Neural progenitor cell (in vitro differentiated cells): ENCODE results near the gene EDEM3. TPM values are rescaled to one million over a fixed set of nuclear protein-coding genes. Genes with fewer than 3 reads are reported as not detected.
"Not testable (repeated sequence)": the region's sequence is repeated elsewhere in the genome, so short reads cannot be mapped to it uniquely, and the experiment has no call there.

ENCODE experiments used
- DNase-seq: peaks from one replicate; pipeline ENCODE4 v3.0.0-alpha.2; 2016; ENCODE audit warnings: low spot score
- H2AFZ ChIP-seq: fragments of 200-600 bp; sonication (generic); replicated peaks from 2 replicates; pipeline ENCODE4 v1.6.1; 2016; ENCODE audit warnings: antibody characterized with exemption
- H3F3A ChIP-seq: fragments of 200-600 bp; sonication (generic); 2 replicates; pipeline ENCODE4 v1.6.1; 2016; ENCODE audit warnings: antibody characterized with exemption, low read depth
- H3K27ac ChIP-seq: fragments of 200-600 bp; sonication (generic); 2 replicates; pipeline ENCODE4 v1.5.1; 2016; ENCODE audit warnings: mild to moderate bottlenecking
- H3K27me3 ChIP-seq: fragments of 200-600 bp; sonication (generic); 2 replicates; pipeline ENCODE4 v1.6.1; 2016; ENCODE audit warnings: mild to moderate bottlenecking, moderate library complexity
- H3K36me3 ChIP-seq: fragments of 200-600 bp; sonication (generic); 2 replicates; pipeline ENCODE4 v1.5.1; 2016
- H3K4me1 ChIP-seq: fragments of 200-600 bp; sonication (generic); 2 replicates; pipeline ENCODE4 v1.6.1; 2016; ENCODE audit warnings: mixed run types
- H3K4me2 ChIP-seq: fragments of 200-600 bp; sonication (generic); 2 replicates; pipeline ENCODE4 v1.6.1; 2016
- H3K4me3 ChIP-seq: fragments of 200-600 bp; sonication (generic); 2 replicates; pipeline ENCODE4 v1.5.1; 2016
- H3K79me2 ChIP-seq: fragments of 200-600 bp; sonication (generic); 2 replicates; pipeline ENCODE4 v1.6.1; 2016; ENCODE audit warnings: low read depth
- H3K9ac ChIP-seq: fragments of 200-600 bp; sonication (generic); 2 replicates; pipeline ENCODE4 v1.6.1; 2016
- H3K9me3 ChIP-seq: fragments of 200-600 bp; sonication (generic); 2 replicates; pipeline ENCODE4 v1.5.1; 2016; ENCODE audit warnings: low read depth
- H4K20me1 ChIP-seq: fragments of 200-600 bp; sonication (generic); 2 replicates; pipeline ENCODE4 v1.6.1; 2016; ENCODE audit warnings: low read depth
- H3K27ac Mint-ChIP-seq: 3 replicates; pipeline ENCODE4 v1.8.0; 2021; ENCODE audit warnings: mixed read lengths
- H3K27me3 Mint-ChIP-seq: 2 replicates; pipeline ENCODE4 v1.8.0; 2022; ENCODE audit warnings: low read depth, mild to moderate bottlenecking, inconsistent platforms, moderate library complexity, mixed read lengths; ENCODE audit not compliant: insufficient read depth
- H3K36me3 Mint-ChIP-seq: 3 replicates; pipeline ENCODE4 v1.8.0; 2021; ENCODE audit warnings: mixed read lengths
- H3K4me1 Mint-ChIP-seq: 3 replicates; pipeline ENCODE4 v1.8.0; 2021; ENCODE audit warnings: mixed read lengths
- H3K4me3 Mint-ChIP-seq: 3 replicates; pipeline ENCODE4 v1.8.0; 2021; ENCODE audit warnings: mild to moderate bottlenecking, moderate library complexity, mixed read lengths
- H3K9me3 Mint-ChIP-seq: 3 replicates; pipeline ENCODE4 v1.8.0; 2020; ENCODE audit warnings: mixed read lengths
- CTCF ChIP-seq: fragments of 200-600 bp; sonication (generic); IDR thresholded peaks from 2 replicates; pipeline ENCODE4 v1.5.1; 2017; ENCODE audit warnings: antibody characterized with exemption, mild to moderate bottlenecking
- EZH2 ChIP-seq: fragments of 200-600 bp; sonication (generic); IDR thresholded peaks from 2 replicates; pipeline ENCODE4 v1.6.1; 2017; ENCODE audit warnings: antibody characterized with exemption, mild to moderate bottlenecking, moderate library complexity
- EZH2phosphoT487 ChIP-seq: fragments of 200-600 bp; sonication (generic); IDR thresholded peaks from 2 replicates; pipeline ENCODE4 v1.6.1; 2017; ENCODE audit warnings: antibody characterized with exemption
- total RNA-seq: library from RNA; depleted of rRNA; stranded (reverse); fragments of >200 nt; gene quantifications from 2 replicates; pipeline ENCODE4 v1.2.3, GENCODE V29; 2015; ENCODE audit warnings: low replicate concordance

The EDEM3 gene
- total RNA-seq, 1 donor from 2014 or later = 32.9 TPM

DNA sequence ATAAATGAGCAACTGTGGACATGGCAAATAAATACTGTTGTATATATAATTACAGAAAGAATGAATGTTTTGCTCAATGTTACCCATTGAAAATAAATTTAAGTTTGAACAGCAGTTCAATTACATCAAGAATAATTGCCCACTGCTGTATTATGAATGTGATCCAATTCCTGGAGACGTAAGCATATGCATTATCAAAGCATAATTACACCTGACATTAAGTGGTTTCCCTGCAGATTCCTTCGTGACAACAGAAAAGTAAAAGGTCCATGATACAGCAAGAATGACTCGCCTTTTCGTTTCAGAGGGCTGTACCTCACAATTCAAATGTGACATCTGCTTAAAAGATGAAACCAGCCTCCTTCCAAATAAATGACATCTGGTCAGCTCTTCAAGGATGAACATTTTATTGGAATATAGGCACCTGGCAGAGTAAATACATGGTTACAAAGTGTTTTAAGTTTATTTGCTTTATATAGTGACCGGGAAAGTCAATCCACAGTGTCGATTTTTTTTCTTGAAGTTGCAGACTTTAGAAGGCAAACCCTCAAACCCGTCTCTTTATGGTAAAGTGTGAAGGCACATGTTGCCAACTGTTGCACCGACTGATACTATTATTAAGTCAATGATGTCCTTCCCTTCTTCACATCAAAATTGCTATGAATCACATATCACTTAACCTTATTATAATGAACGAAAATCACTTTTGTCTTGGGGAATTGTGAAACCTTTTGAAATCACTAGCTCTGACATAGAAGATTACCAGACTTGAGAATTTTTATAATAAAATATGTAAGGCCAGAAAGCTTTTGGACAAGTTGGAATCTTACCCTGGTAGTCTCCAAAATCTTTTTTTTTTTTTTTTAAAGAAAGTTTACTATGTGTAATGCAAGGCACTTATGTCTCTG is 36.2 kb upstream of the EDEM3 start:
- Mint-ChIP-seq H3K27me3 (peaks cover 4% of the 10 kb centered on the region), H3K36me3 (no peaks in the 10 kb centered on the region), H3K4me1 (no peaks in the 10 kb centered on the region), H3K9me3 (no peaks in the 10 kb centered on the region), H3K27ac (no peak overlapping the region), H3K4me3 (no peak overlapping the region)
- Histone ChIP-seq H3K36me3 (no peaks in the 10 kb centered on the region), H3K79me2 (no peaks in the 10 kb centered on the region), H2AFZ (no peak overlapping the region), H3K27ac (no peak overlapping the region), H3K9ac (no peak overlapping the region), H3K27me3 (no peaks in the 10 kb centered on the region), H3K4me1 (no peaks in the 10 kb centered on the region), H3K9me3 (no peaks in the 10 kb centered on the region), H3K4me2 (no peak overlapping the region), H3F3A (no peaks in the 10 kb centered on the region), H4K20me1 (no peaks in the 10 kb centered on the region), H3K4me3 (no peak overlapping the region)
- no peak for DNase-seq
- TF ChIP-seq EZH2 (no peak), CTCF (no peak), EZH2phosphoT487 (no peak)

GRCh38 chr1:184789884-184790283 is 35.2 kb upstream of the EDEM3 start:
- TF ChIP-seq EZH2phosphoT487 (no peak), EZH2 (no peak)
- Mint-ChIP-seq H3K4me1 (no peaks in the 10 kb centered on the region), H3K27ac (no peak overlapping the region), H3K27me3 (peaks cover 2% of the 10 kb centered on the region), H3K4me3 (no peak overlapping the region), H3K9me3 (peaks cover 2% of the 10 kb centered on the region), H3K36me3 (no peaks in the 10 kb centered on the region)
- Histone ChIP-seq H3K27ac (no peak overlapping the region), H3K36me3 (no peaks in the 10 kb centered on the region), H4K20me1 (no peaks in the 10 kb centered on the region), H3K4me1 (no peaks in the 10 kb centered on the region), H3K4me3 (no peak overlapping the region), H3F3A (no peaks in the 10 kb centered on the region), H3K79me2 (no peaks in the 10 kb centered on the region), H3K4me2 (no peak overlapping the region), H3K9me3 (no peaks in the 10 kb centered on the region), H3K9ac (no peak overlapping the region), H3K27me3 (no peaks in the 10 kb centered on the region), H2AFZ (no peak overlapping the region)
- DNase-seq = no peak

DNA sequence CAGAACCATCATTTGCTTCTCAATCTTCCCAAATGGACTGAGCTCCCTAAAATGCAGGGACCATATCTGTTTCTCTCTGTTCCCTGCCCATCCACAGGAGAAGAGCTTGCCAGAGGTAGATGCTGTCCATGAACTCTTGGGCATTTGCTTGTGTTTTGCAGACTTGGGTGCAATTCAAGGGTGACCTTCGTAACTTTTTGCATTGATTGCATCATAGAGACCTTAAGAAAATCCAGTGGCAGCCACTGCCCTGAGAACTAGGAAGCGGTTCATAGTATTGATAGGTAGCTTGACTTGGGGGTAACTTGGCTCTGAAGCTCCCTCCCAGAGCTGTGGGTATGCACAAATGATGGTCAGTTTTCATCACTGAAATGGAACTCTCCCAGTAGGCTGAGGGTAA is 34.3 kb upstream of the EDEM3 start:
- TF ChIP-seq CTCF = no peak
- no peak for TF ChIP-seq EZH2phosphoT487
- TF ChIP-seq EZH2 = no peak
- H3K4me1 Mint-ChIP-seq = no peaks in the 10 kb centered on the region
- no peaks in the 10 kb centered on the region for H3F3A ChIP-seq
- no peaks in the 10 kb centered on the region for H4K20me1 ChIP-seq
- no peak overlapping the region for H3K4me2 ChIP-seq
- no peak overlapping the region for H3K27ac Mint-ChIP-seq
- no peaks in the 10 kb centered on the region for H3K9me3 ChIP-seq
- no peak for DNase-seq
- no peaks in the 10 kb centered on the region for H3K79me2 ChIP-seq
- no peak overlapping the region for H3K4me3 ChIP-seq
- no peaks in the 10 kb centered on the region for H3K4me1 ChIP-seq
- H3K9ac ChIP-seq = no peak overlapping the region
- peaks cover 2% of the 10 kb centered on the region for H3K27me3 Mint-ChIP-seq
- peaks cover 7% of the 10 kb centered on the region for H3K9me3 Mint-ChIP-seq
- no peak overlapping the region for H3K4me3 Mint-ChIP-seq
- H3K36me3 Mint-ChIP-seq = no peaks in the 10 kb centered on the region
- H2AFZ ChIP-seq = no peak overlapping the region
- no peaks in the 10 kb centered on the region for H3K27me3 ChIP-seq
- H3K36me3 ChIP-seq = no peaks in the 10 kb centered on the region
- no peak overlapping the region for H3K27ac ChIP-seq

GRCh38 chr1:184785529-184785928 is 30.9 kb upstream of the EDEM3 start:
- Histone ChIP-seq H3K4me2 (no peak overlapping the region), H3K9me3 (no peaks in the 10 kb centered on the region), H3K27me3 (no peaks in the 10 kb centered on the region), H3K4me3 (no peak overlapping the region), H3K36me3 (no peaks in the 10 kb centered on the region), H3F3A (no peaks in the 10 kb centered on the region), H3K27ac (no peak overlapping the region), H3K9ac (no peak overlapping the region), H2AFZ (no peak overlapping the region), H4K20me1 (no peaks in the 10 kb centered on the region), H3K4me1 (no peaks in the 10 kb centered on the region), H3K79me2 (no peaks in the 10 kb centered on the region)
- Mint-ChIP-seq H3K4me1 (no peaks in the 10 kb centered on the region), H3K4me3 (no peak overlapping the region), H3K27ac (no peak overlapping the region), H3K9me3 (peaks cover 19% of the 10 kb centered on the region), H3K27me3 (peaks cover 6% of the 10 kb centered on the region), H3K36me3 (no peaks in the 10 kb centered on the region)
- TF ChIP-seq EZH2phosphoT487 (no peak), EZH2 (no peak), CTCF (no peak)
- DNase-seq = no peak

- not testable (repeated sequence) for H3K4me3 Mint-ChIP-seq, H3K79me2 ChIP-seq, H4K20me1 ChIP-seq, H3K4me2 ChIP-seq, H3K4me1 ChIP-seq, H3K27ac Mint-ChIP-seq, H3K27ac ChIP-seq, H3K36me3 ChIP-seq, H3K27me3 Mint-ChIP-seq, H3K9ac ChIP-seq, H3K36me3 Mint-ChIP-seq, H3K27me3 ChIP-seq, H3F3A ChIP-seq, H2AFZ ChIP-seq, H3K9me3 ChIP-seq, DNase-seq, H3K4me3 ChIP-seq, H3K4me1 Mint-ChIP-seq
- H3K9me3 Mint-ChIP-seq = peaks cover 19% of the 10 kb centered on the region
Measured at GRCh38 chr1:184783723-184784122, 29.1 kb upstream of the EDEM3 start.
